K562 (cell line): ENCODE results near the gene MASP1. TPM values are rescaled to one million over a fixed set of nuclear protein-coding genes. Genes with fewer than 3 reads are reported as not detected.

Experiments
- ATAC-seq: fragments of 200-7000 bp; cut with Tn5 transposase; 3 replicates; pipeline ENCODE4 v1.9.1; 2020; ENCODE audit warnings: moderate library complexity
- BruUV-seq: library from RNA; stranded (reverse); fragments of 400-500 nt; replicated peaks from 2 replicates; lab custom pipeline; 2021; lab: Mats Ljungman, UMichigan
- CTCF ChIA-PET: fragments of 300-600 bp; formaldehyde crosslinking; extraction: SDS; loops from one replicate; lab custom pipeline; 2021; ENCODE audit warnings: low intra/inter-chr PET ratio; lab: Yijun Ruan, JAX
- POLR2A ChIA-PET: fragments of 300-600, 350-650 bp; sonication (Branson Sonifier 250); formaldehyde crosslinking; extraction: SDS; loops from one replicate; lab custom pipeline; 2021; ENCODE audit warnings: antibody characterized with exemption, inconsistent platforms; lab: Yijun Ruan, JAX
- DNase-seq, 4 experiments: peaks; one replicate each; pipeline versions ENCODE4 v3.0.0 to v3.0.0-alpha.2; 2011 to 2018; ENCODE audit warnings: low spot score in 3 of 4, mixed read lengths in 3 of 4; ENCODE audit errors: extremely low read depth in 1 of 4
- FAIRE-seq: peaks from 2 replicates; lab custom pipeline; 2011; peaks lifted over from hg19 to GRCh38; lab: Jason Lieb, UNC
- H2AFZ ChIP-seq: 2 replicates; pipeline ENCODE4 v1.6.0; 2011; ENCODE audit warnings: low read depth, low read length, control low read depth, inconsistent platforms
- H3K27ac ChIP-seq: fragments of 200-600 bp; 3 replicates; pipeline ENCODE4 v1.8.0; 2011; ENCODE audit warnings: low read depth, mild to moderate bottlenecking, control low read depth, inconsistent platforms, low read length, moderate library complexity, mixed read lengths; ENCODE audit errors: extremely low read depth
- H3K27me3 ChIP-seq, 2 experiments: fragments of 300-600 bp in 1 of 2; 2 replicates in 1 of 2; 3 replicates in 1 of 2; pipeline versions ENCODE4 v1.6.0 to v1.8.0; 2011; ENCODE audit warnings: inconsistent platforms in 2 of 2, low read length in 2 of 2, mild to moderate bottlenecking in 1 of 2, mixed read lengths in 1 of 2, moderate library complexity in 1 of 2; ENCODE audit not compliant: control insufficient read depth in 2 of 2, insufficient read depth in 2 of 2
- H3K36me3 ChIP-seq: fragments of 300-600 bp; 3 replicates; pipeline ENCODE4 v1.8.0; 2011; ENCODE audit warnings: mild to moderate bottlenecking, low read length, inconsistent platforms; ENCODE audit not compliant: control insufficient read depth, insufficient read depth
- H3K4me1 ChIP-seq, 2 experiments: fragments of 200-600 bp in 1 of 2; replicated peaks in 1 of 2; 2 replicates in 1 of 2; 3 replicates in 1 of 2; pipeline versions ENCODE4 v1.5.1 to v1.8.0; 2011; ENCODE audit warnings: inconsistent platforms in 2 of 2, low read length in 2 of 2, mild to moderate bottlenecking in 1 of 2, mixed read lengths in 1 of 2, moderate library complexity in 1 of 2; ENCODE audit not compliant: control insufficient read depth in 2 of 2, insufficient read depth in 2 of 2
- H3K4me2 ChIP-seq: 2 replicates; pipeline ENCODE4 v1.6.1; 2011; ENCODE audit warnings: low read length, control low read depth, inconsistent platforms, mixed read lengths; ENCODE audit not compliant: insufficient read depth
- H3K4me3 ChIP-seq: fragments of 200-600 bp; sonication (generic), shearing (Covaris generic); 2 replicates; pipeline ENCODE4 v1.5.1; 2016; ENCODE audit warnings: control low read depth, inconsistent platforms
- H3K79me2 ChIP-seq: fragments of 200-600 bp; 3 replicates; pipeline ENCODE4 v1.8.0; 2011; ENCODE audit warnings: low read length, inconsistent platforms; ENCODE audit not compliant: control insufficient read depth, insufficient read depth
- H3K9ac ChIP-seq, 2 experiments: 2 replicates each; pipeline versions ENCODE4 v1.6.0 to v1.6.1; 2011; ENCODE audit warnings: low read depth in 2 of 2, low read length in 2 of 2, control low read depth in 1 of 2, inconsistent platforms in 1 of 2, mild to moderate bottlenecking in 1 of 2, mixed read lengths in 1 of 2; ENCODE audit not compliant: insufficient read depth in 1 of 2
- H3K9me1 ChIP-seq: one replicate; pipeline ENCODE4 v1.6.0; 2011; ENCODE audit warnings: inconsistent platforms, mild to moderate bottlenecking, low read length, moderate library complexity; ENCODE audit not compliant: control insufficient read depth, insufficient read depth
- H3K9me3 ChIP-seq: replicated peaks from 2 replicates; pipeline ENCODE4 v1.5.1; 2011; ENCODE audit warnings: low read depth, low read length, inconsistent platforms; ENCODE audit not compliant: control insufficient read depth, insufficient read depth
- H4K20me1 ChIP-seq: replicated peaks from 2 replicates; pipeline ENCODE4 v1.6.1; 2011; ENCODE audit warnings: low read length, inconsistent platforms, mixed read lengths; ENCODE audit not compliant: control insufficient read depth, insufficient read depth
- ARNT ChIP-seq, 2 experiments: fragments of 450-650 bp; IDR thresholded peaks; 2 replicates each; pipeline ENCODE4 v1.6.1; 2016; ENCODE audit warnings: mild to moderate bottlenecking in 1 of 2
- CHD4 ChIP-seq: fragments of 200-600 bp; sonication (generic); IDR thresholded peaks from 3 replicates; pipeline ENCODE4 v1.6.1; 2012; ENCODE audit warnings: low read depth, mild to moderate bottlenecking, mixed read lengths, low read length, inconsistent platforms; ENCODE audit not compliant: insufficient read depth, insufficient replicate concordance, poor library complexity, severe bottlenecking
- MLX ChIP-seq, 2 experiments: fragments of 450-650 bp in 1 of 2; sonication (generic) in 1 of 2; formaldehyde crosslinking; conservative IDR thresholded peaks; 2 replicates each; pipeline versions ENCODE4 v1.4.0 to v1.8.1; 2020 to 2022; ENCODE audit warnings: mild to moderate bottlenecking in 1 of 2, missing genetic modification reagents in 1 of 2
- RBM25 ChIP-seq: fragments of 200-400 bp; formaldehyde crosslinking; IDR thresholded peaks from 2 replicates; pipeline ENCODE4 v1.6.1; 2018; ENCODE audit warnings: low read length, low read depth, moderate library complexity; ENCODE audit not compliant: severe bottlenecking
- ZFP36 ChIP-seq: fragments of 150-350 bp; IDR thresholded peaks from 2 replicates; pipeline ENCODE4 v1.6.1; 2018; ENCODE audit warnings: low read length, low read depth; ENCODE audit not compliant: partially characterized antibody
- ZNF165 ChIP-seq: fragments of 250-450 bp; sonication (Bioruptor Pico); IDR thresholded peaks from 2 replicates; pipeline ENCODE4 v1.4.0; 2020; ENCODE audit warnings: borderline replicate concordance
- ZNF57 ChIP-seq: fragments of 450-650 bp; formaldehyde crosslinking; IDR thresholded peaks from 2 replicates; pipeline ENCODE4 v1.4.0; 2020; ENCODE audit warnings: mild to moderate bottlenecking, moderate library complexity
- WGBS: fragments of 100-300 bp; shearing (Covaris generic); methylation state at CpG from one replicate; pipeline ENCODE4 v1.1.6; 2016; ENCODE audit warnings: low coverage, mixed read lengths; ENCODE audit not compliant: insufficient coverage; ENCODE audit errors: missing lambda C conversion rate; 5-methylcytosine and 5-hydroxymethylcytosine counted together
- in situ Hi-C: fragments of 300-500 bp; cut with MboI; formaldehyde crosslinking; loops from 4 replicates; pipeline ENCODE4 v1.15.0; 2018; ENCODE audit warnings: inconsistent platforms, mixed read lengths
- intact Hi-C: fragments of 100-400 bp; cut with micrococcal nuclease; formaldehyde crosslinking; loops from 2 replicates; pipeline ENCODE4 v1.14.2; 2022
- polyA plus RNA-seq, 8 experiments: library from polyadenylated mRNA; depleted of rRNA in 4 of 8; stranded (reverse) in 5 of 8; unstranded in 3 of 8; fragments of >200 nt; fragmentation: Nextera tagmentation in 2 of 8; fragmentation: Illumina TruSeq in 1 of 8; extraction: Ambion mirVana in 2 of 8; extraction: Trizol in 1 of 8; gene quantifications; 2 replicates each; pipeline versions ENCODE4 v1.2.1 to v1.2.3, GENCODE V29; 2011 to 2014; ENCODE audit warnings: inconsistent platforms in 1 of 8, missing spikeins in 1 of 8
- total RNA-seq, 7 experiments: library from RNA; depleted of rRNA in 6 of 7; stranded (reverse); fragments of >200 nt in 6 of 7; fragmentation: Illumina TruSeq in 2 of 7; extraction: Trizol in 2 of 7; gene quantifications; 2 replicates each; pipeline versions ENCODE4 v1.2.1 to v1.2.3, GENCODE V29; 2011 to 2021; ENCODE audit warnings: low replicate concordance in 1 of 7

Gene MASP1
- total and polyA plus RNA-seq, 9 of the 15 experiments (the other 6 are each of a cell fraction or from before 2014, with no cell fraction given) = 0.03 to 0.24 (median 0.20) TPM; not detected in 3

- 1% methylated on average over 5 of the region's 5 CpGs for WGBS
- Histone ChIP-seq H2AFZ (no peak overlapping the region), H3K27ac (no peak overlapping the region), H3K4me1 (no peaks in the 10 kb centered on the region; a peak in 1 of 5 replicates), H3K4me2 (no peak overlapping the region), H3K4me3 (no peak overlapping the region), H3K9ac (no peak overlapping the region), H3K9me3 (no peaks in the 10 kb centered on the region), H3K27me3 (peaks cover 5 to 12% of the 10 kb centered on the region in 2 experiments; a peak in 4 of 5 replicates), H4K20me1 (no peaks in the 10 kb centered on the region), H3K9me1 (no peaks in the 10 kb centered on the region), H3K79me2 (no peaks in the 10 kb centered on the region), H3K36me3 (no peaks in the 10 kb centered on the region)
- TF ChIP-seq RBM25 (peak; percentile 74), ZFP36 (peak; percentile 52), ARNT (IDR thresholded peaks at IDR 0.05) (no peak)
- in situ Hi-C loops (no loop called here), intact Hi-C loops (loop anchor here (10.0 kb wide), 1 partner anchor 178 kb away; no protein-coding TSS in a partner anchor)
- ChIA-PET POLR2A (no interaction called here), CTCF (no interaction called here)
- no TSS peak for BruUV-seq
- no peak for FAIRE-seq
- no peak for ATAC-seq
- DNase-seq = no peak
These were observed 1.3 kb upstream of the MASP1 start for GRCh38 chr3:187292631-187293515.

GRCh38 chr3:187292181-187292580 lies 644 bp upstream of the MASP1 start:
- POLR2A ChIA-PET = no interaction called here

More at GRCh38 chr3:187292181-187292580, 644 bp upstream of the MASP1 start:
- no peak for DNase-seq
- 7% methylated on average over 9 of the region's 9 CpGs for WGBS
- no peak for TF ChIP-seq CHD4
- no peak for TF ChIP-seq ZNF57 (CRISPR knock-in tag)
- no peak for TF ChIP-seq ZNF165 (CRISPR knock-in tag)
- no peak for TF ChIP-seq MLX (CRISPR knock-in tag; conservative IDR thresholded peaks at IDR 0.05)
- TF ChIP-seq, all 486 proteins: peak for 0
- ATAC-seq (peak; percentile 38; the same call in 1 of the 3 replicates), FAIRE-seq (no peak)
- Histone ChIP-seq H3K4me2 (no peak overlapping the region), H3K4me3 (no peak overlapping the region), H3K27me3 (peaks cover 5 to 11% of the 10 kb centered on the region in 2 experiments; a peak in 4 of 5 replicates), H3K9me1 (no peaks in the 10 kb centered on the region), H4K20me1 (no peaks in the 10 kb centered on the region), H3K27ac (no peak overlapping the region), H2AFZ (no peak overlapping the region), H3K9ac (no peak overlapping the region), H3K79me2 (no peaks in the 10 kb centered on the region), H3K4me1 (no peaks in the 10 kb centered on the region; a peak in 1 of 5 replicates), H3K36me3 (no peaks in the 10 kb centered on the region), H3K9me3 (no peaks in the 10 kb centered on the region)
- CTCF ChIA-PET = no interaction called here
- no TSS peak for BruUV-seq
- in situ Hi-C loops (no loop called here), intact Hi-C loops (loop anchor here (10.0 kb wide), 1 partner anchor 177 kb away; no protein-coding TSS in a partner anchor)
